Skeletal muscle tissue (tissue), 4 donors: ENCODE measurements around the gene NABP2. TPM values are rescaled to one million over a fixed set of nuclear protein-coding genes. Genes with fewer than 3 reads are reported as not detected.

Source experiments
- H3K27ac ChIP-seq: one replicate; pipeline ENCODE4 v1.7.0; 2013; ENCODE audit warnings: mild to moderate bottlenecking, low read depth, low read length, inconsistent platforms
- H3K27me3 ChIP-seq, 3 donors: one replicate each; pipeline ENCODE4 v1.7.0; 2013; ENCODE audit warnings: low read length in 3 of 3; ENCODE audit not compliant: control insufficient read depth in 3 of 3, insufficient read depth in 3 of 3
- H3K36me3 ChIP-seq, 3 donors: one replicate each; pipeline ENCODE4 v1.7.0; 2013; ENCODE audit warnings: low read length in 3 of 3; ENCODE audit not compliant: control insufficient read depth in 3 of 3, insufficient read depth in 3 of 3
- H3K4me1 ChIP-seq, 3 donors: one replicate each; pipeline ENCODE4 v1.7.0; 2013; ENCODE audit warnings: low read length in 3 of 3, mild to moderate bottlenecking in 3 of 3; ENCODE audit not compliant: control insufficient read depth in 3 of 3, insufficient read depth in 3 of 3
- H3K4me3 ChIP-seq, 3 donors: one replicate each; pipeline ENCODE4 v1.7.0; 2013; ENCODE audit warnings: low read length in 3 of 3
- H3K9ac ChIP-seq, 3 donors: one replicate each; pipeline ENCODE4 v1.7.0; 2013; ENCODE audit warnings: low read length in 3 of 3, mild to moderate bottlenecking in 3 of 3, moderate library complexity in 2 of 3, low read depth in 1 of 3
- H3K9me3 ChIP-seq, 3 donors: one replicate each; pipeline ENCODE4 v1.7.0; 2013; ENCODE audit warnings: low read length in 3 of 3; ENCODE audit not compliant: control insufficient read depth in 3 of 3
- total RNA-seq: library from RNA; depleted of rRNA; stranded (reverse); fragments of >200 nt; gene quantifications from one replicate; pipeline ENCODE4 v1.2.3, GENCODE V29; 2014
- donor health status: Osteomylitis.

Gene NABP2
- total RNA-seq, 1 donor from 2014 or later, result 14.1 TPM

- Histone ChIP-seq H3K9me3 (no peaks in the 10 kb centered on the region), H3K36me3 (peaks cover 30 to 33% (median 31%) of the 10 kb centered on the region in 3 donors), H3K27ac (no peak overlapping the region), H3K9ac (no peak overlapping the region), H3K27me3 (no peaks in the 10 kb centered on the region), H3K4me3 (no peak overlapping the region), H3K4me1 (no peaks in the 10 kb centered on the region)
These were observed 13.4 kb downstream of the NABP2 start for GRCh38 chr12:56237552-56237951.

- H3K4me3 ChIP-seq, result no peak overlapping the region
- peaks cover 57 to 66% (median 66%) of the 10 kb centered on the region in 3 donors for H3K36me3 ChIP-seq
These were observed 17.5 kb downstream of the NABP2 start for GRCh38 chr12:56241424-56242303.

GRCh38 chr12:56242986-56243385 is 18.8 kb downstream of the NABP2 start:
- no peaks in the 10 kb centered on the region for H3K9me3 ChIP-seq
- H3K9ac ChIP-seq, result no peak overlapping the region
- H3K36me3 ChIP-seq, result peaks cover 68 to 78% (median 77%) of the 10 kb centered on the region in 3 donors
- no peaks in the 10 kb centered on the region for H3K4me1 ChIP-seq
- H3K4me3 ChIP-seq, result no peak overlapping the region
- H3K27ac ChIP-seq, result no peak overlapping the region
- no peaks in the 10 kb centered on the region for H3K27me3 ChIP-seq

More at GRCh38 chr12:56241424-56242303, 17.5 kb downstream of the NABP2 start:
- Histone ChIP-seq H3K27me3 (no peaks in the 10 kb centered on the region), H3K4me1 (no peaks in the 10 kb centered on the region), H3K27ac (no peak overlapping the region), H3K9ac (no peak overlapping the region), H3K9me3 (no peaks in the 10 kb centered on the region)

GRCh38 chr12:56243731-56244181 is 19.6 kb downstream of the NABP2 start:
- Histone ChIP-seq H3K27ac (no peak overlapping the region), H3K36me3 (peaks cover 73 to 85% (median 83%) of the 10 kb centered on the region in 3 donors)

GRCh38 chr12:56244494-56244893 is 20.4 kb downstream of the NABP2 start:
- Histone ChIP-seq H3K4me3 (no peak overlapping the region), H3K9ac (no peak overlapping the region), H3K36me3 (peaks cover 78 to 86% (median 85%) of the 10 kb centered on the region in 3 donors), H3K9me3 (no peaks in the 10 kb centered on the region), H3K27me3 (no peaks in the 10 kb centered on the region), H3K27ac (no peak overlapping the region), H3K4me1 (no peaks in the 10 kb centered on the region)

More at GRCh38 chr12:56243731-56244181, 19.6 kb downstream of the NABP2 start:
- no peak overlapping the region for H3K4me3 ChIP-seq
- no peaks in the 10 kb centered on the region for H3K27me3 ChIP-seq
- H3K9me3 ChIP-seq, result no peaks in the 10 kb centered on the region
- no peaks in the 10 kb centered on the region for H3K4me1 ChIP-seq
- no peak overlapping the region for H3K9ac ChIP-seq

GRCh38 chr12:56247923-56248322 is 23.8 kb downstream of the NABP2 start:
- Histone ChIP-seq H3K9me3 (no peaks in the 10 kb centered on the region), H3K27ac (no peak overlapping the region), H3K27me3 (no peaks in the 10 kb centered on the region), H3K4me1 (no peaks in the 10 kb centered on the region), H3K9ac (no peak overlapping the region), H3K36me3 (peaks cover 72 to 76% (median 73%) of the 10 kb centered on the region in 3 donors), H3K4me3 (no peak overlapping the region)

- H3K4me3 ChIP-seq, result no peak overlapping the region
- no peaks in the 10 kb centered on the region for H3K9me3 ChIP-seq
- H3K9ac ChIP-seq, result no peak overlapping the region
- H3K27me3 ChIP-seq, result no peaks in the 10 kb centered on the region
- H3K4me1 ChIP-seq, result no peaks in the 10 kb centered on the region
- H3K27ac ChIP-seq, result no peak overlapping the region
- peaks cover 72 to 76% (median 73%) of the 10 kb centered on the region in 3 donors for H3K36me3 ChIP-seq
These were observed 24.6 kb downstream of the NABP2 start for GRCh38 chr12:56248711-56249110.

GRCh38 chr12:56252649-56253048 is 28.5 kb downstream of the NABP2 start:
- H3K9ac ChIP-seq, result peak overlapping the region in 1 of 3 donors; percentile 19
- H3K4me1 ChIP-seq, result peaks cover 22% of the 10 kb centered on the region in 3 donors
- H3K36me3 ChIP-seq, result peaks cover 66 to 76% (median 68%) of the 10 kb centered on the region in 3 donors
- H3K27ac ChIP-seq, result no peak overlapping the region
- no peaks in the 10 kb centered on the region for H3K27me3 ChIP-seq
- H3K4me3 ChIP-seq, result no peak overlapping the region
- no peaks in the 10 kb centered on the region for H3K9me3 ChIP-seq

- H3K9me3 ChIP-seq, result no peaks in the 10 kb centered on the region
- no peak overlapping the region for H3K27ac ChIP-seq
- no peaks in the 10 kb centered on the region for H3K27me3 ChIP-seq
- no peak overlapping the region for H3K9ac ChIP-seq
- peaks cover 62 to 71% (median 64%) of the 10 kb centered on the region in 3 donors for H3K36me3 ChIP-seq
- peaks cover 22 to 24% (median 22%) of the 10 kb centered on the region in 3 donors for H3K4me1 ChIP-seq
- H3K4me3 ChIP-seq, result no peak overlapping the region
These were observed 28.9 kb downstream of the NABP2 start for GRCh38 chr12:56253091-56253490.

GRCh38 chr12:56255671-56256070 is 31.5 kb downstream of the NABP2 start:
- no peak overlapping the region for H3K4me3 ChIP-seq
- peaks cover 31 to 33% (median 32%) of the 10 kb centered on the region in 3 donors for H3K4me1 ChIP-seq
- peak overlapping the region in 2 of 3 donors; percentile 24 to 53 for H3K9ac ChIP-seq
- no peaks in the 10 kb centered on the region for H3K27me3 ChIP-seq
- peak overlapping the region; percentile 89 for H3K27ac ChIP-seq
- H3K9me3 ChIP-seq, result no peaks in the 10 kb centered on the region
- peaks cover 47 to 54% (median 48%) of the 10 kb centered on the region in 3 donors for H3K36me3 ChIP-seq
